ENCODE data around the gene TMED10.

Gene TMED10

GRCh38 chr14:75088566-75089373 lies 87.6 kb downstream of the TMED10 start:
- Histone ChIP-seq H3K36me3 (replicated peaks) (peaks cover 49% of the 10 kb centered on the region), H3K27me3 (replicated peaks) (no peaks in the 10 kb centered on the region), H3K27ac (no peak overlapping the region), H3K4me3 (ENCODE audit: low read depth, low read length) (no peak overlapping the region)
- TF ChIP-seq, protein P1, sequence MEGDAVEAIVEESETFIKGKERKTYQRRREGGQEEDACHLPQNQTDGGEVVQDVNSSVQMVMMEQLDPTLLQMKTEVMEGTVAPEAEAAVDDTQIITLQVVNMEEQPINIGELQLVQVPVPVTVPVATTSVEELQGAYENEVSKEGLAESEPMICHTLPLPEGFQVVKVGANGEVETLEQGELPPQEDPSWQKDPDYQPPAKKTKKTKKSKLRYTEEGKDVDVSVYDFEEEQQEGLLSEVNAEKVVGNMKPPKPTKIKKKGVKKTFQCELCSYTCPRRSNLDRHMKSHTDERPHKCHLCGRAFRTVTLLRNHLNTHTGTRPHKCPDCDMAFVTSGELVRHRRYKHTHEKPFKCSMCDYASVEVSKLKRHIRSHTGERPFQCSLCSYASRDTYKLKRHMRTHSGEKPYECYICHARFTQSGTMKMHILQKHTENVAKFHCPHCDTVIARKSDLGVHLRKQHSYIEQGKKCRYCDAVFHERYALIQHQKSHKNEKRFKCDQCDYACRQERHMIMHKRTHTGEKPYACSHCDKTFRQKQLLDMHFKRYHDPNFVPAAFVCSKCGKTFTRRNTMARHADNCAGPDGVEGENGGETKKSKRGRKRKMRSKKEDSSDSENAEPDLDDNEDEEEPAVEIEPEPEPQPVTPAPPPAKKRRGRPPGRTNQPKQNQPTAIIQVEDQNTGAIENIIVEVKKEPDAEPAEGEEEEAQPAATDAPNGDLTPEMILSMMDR (IDR thresholded peaks at IDR 0.05; ENCODE audit: low read depth, low read length, missing control alignments), result peak; percentile 74
- DNase-seq, result peak; percentile 50
- in situ Hi-C loops (cut with HindIII; ENCODE audit: low pct_ligation_motif_present, low sequenced_read_pairs), result no loop called here

DNA sequence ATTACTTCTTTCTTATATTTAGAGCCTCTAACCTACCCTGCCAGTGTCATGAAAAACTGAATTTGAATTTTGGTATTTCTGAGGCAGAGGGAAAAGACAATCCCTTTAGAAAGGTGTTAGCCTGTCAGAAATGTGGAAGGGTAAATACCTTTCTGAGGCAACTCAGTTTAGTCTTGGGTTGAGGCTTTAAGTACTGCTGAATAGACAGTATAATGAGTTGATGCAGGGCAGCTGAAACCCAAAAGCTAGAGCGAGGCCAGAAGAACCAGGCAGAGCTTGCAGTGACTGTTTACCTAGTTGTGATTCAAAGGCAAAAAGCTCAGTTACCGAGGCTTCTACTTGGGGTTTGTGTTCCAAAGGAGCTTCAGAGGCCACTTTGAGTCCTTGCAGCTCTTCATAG lies 88.3 kb downstream of the TMED10 start:
- in situ Hi-C loops (cut with HindIII; ENCODE audit: low pct_ligation_motif_present, low sequenced_read_pairs), result no loop called here
- DNase-seq, result no peak
- Histone ChIP-seq H3K4me3 (ENCODE audit: low read depth, low read length) (no peak overlapping the region), H3K36me3 (replicated peaks) (peaks cover 51% of the 10 kb centered on the region), H3K27me3 (replicated peaks) (no peaks in the 10 kb centered on the region), H3K27ac (no peak overlapping the region)
- TF ChIP-seq, protein P1 (IDR thresholded peaks at IDR 0.05; ENCODE audit: low read depth, low read length, missing control alignments), result no peak

- no peak for DNase-seq
- peaks cover 35% of the 10 kb centered on the region for H3K36me3 ChIP-seq (replicated peaks)
- in situ Hi-C loops (cut with HindIII; ENCODE audit: low pct_ligation_motif_present, low sequenced_read_pairs), result no loop called here
- H3K27ac ChIP-seq, result no peak overlapping the region
- TF ChIP-seq, protein P1 (IDR thresholded peaks at IDR 0.05; ENCODE audit: low read depth, low read length, missing control alignments), result no peak
- H3K27me3 ChIP-seq (replicated peaks), result no peaks in the 10 kb centered on the region
- H3K4me3 ChIP-seq (ENCODE audit: low read depth, low read length), result no peak overlapping the region
Observed at GRCh38 chr14:75084513-75084912, 91.9 kb downstream of the TMED10 start.

- no peak overlapping the region for H3K27ac ChIP-seq
- TF ChIP-seq, protein P1 (IDR thresholded peaks at IDR 0.05; ENCODE audit: low read depth, low read length, missing control alignments), result no peak
- no peaks in the 10 kb centered on the region for H3K27me3 ChIP-seq (replicated peaks)
- in situ Hi-C loops (cut with HindIII; ENCODE audit: low pct_ligation_motif_present, low sequenced_read_pairs), result no loop called here
- peaks cover 34% of the 10 kb centered on the region for H3K36me3 ChIP-seq (replicated peaks)
- no peak for DNase-seq
- H3K4me3 ChIP-seq (ENCODE audit: low read depth, low read length), result no peak overlapping the region
Observed at GRCh38 chr14:75083271-75083670, 93.1 kb downstream of the TMED10 start.

GRCh38 chr14:75081660-75082229 lies 94.7 kb downstream of the TMED10 start:
- no peak for DNase-seq
- TF ChIP-seq, protein P1 (IDR thresholded peaks at IDR 0.05; ENCODE audit: low read depth, low read length, missing control alignments), result no peak
- H3K27me3 ChIP-seq (replicated peaks), result no peaks in the 10 kb centered on the region
- H3K27ac ChIP-seq, result no peak overlapping the region
- no peak overlapping the region for H3K4me3 ChIP-seq (ENCODE audit: low read depth, low read length)
- H3K36me3 ChIP-seq (replicated peaks), result peaks cover 19% of the 10 kb centered on the region
- in situ Hi-C loops (cut with HindIII; ENCODE audit: low pct_ligation_motif_present, low sequenced_read_pairs), result no loop called here
